Breast epithelium (tissue), 3 donors: Measurements from ENCODE around the gene GFOD1.

Experiments used
- POLR2A ChIP-seq: fragments of 450-650 bp; IDR thresholded peaks from one replicate; pipeline ENCODE4 v1.6.1; 2016; ENCODE audit warnings: antibody characterized with exemption, mild to moderate bottlenecking, moderate library complexity
- POLR2AphosphoS5 ChIP-seq, 3 donors: sonication (generic); formaldehyde crosslinking; IDR thresholded peaks; one replicate each; pipeline ENCODE4 v1.6.1; 2017; ENCODE audit warnings: antibody characterized with exemption in 3 of 3
- TF ChIP-seq, protein P1 (sequence below), 3 donors: fragments of 450-650 bp; IDR thresholded peaks; one replicate each; pipeline ENCODE4 v1.5.1; 2016 to 2017; ENCODE audit warnings: antibody characterized with exemption in 3 of 3, mild to moderate bottlenecking in 3 of 3, moderate library complexity in 3 of 3

DNA sequence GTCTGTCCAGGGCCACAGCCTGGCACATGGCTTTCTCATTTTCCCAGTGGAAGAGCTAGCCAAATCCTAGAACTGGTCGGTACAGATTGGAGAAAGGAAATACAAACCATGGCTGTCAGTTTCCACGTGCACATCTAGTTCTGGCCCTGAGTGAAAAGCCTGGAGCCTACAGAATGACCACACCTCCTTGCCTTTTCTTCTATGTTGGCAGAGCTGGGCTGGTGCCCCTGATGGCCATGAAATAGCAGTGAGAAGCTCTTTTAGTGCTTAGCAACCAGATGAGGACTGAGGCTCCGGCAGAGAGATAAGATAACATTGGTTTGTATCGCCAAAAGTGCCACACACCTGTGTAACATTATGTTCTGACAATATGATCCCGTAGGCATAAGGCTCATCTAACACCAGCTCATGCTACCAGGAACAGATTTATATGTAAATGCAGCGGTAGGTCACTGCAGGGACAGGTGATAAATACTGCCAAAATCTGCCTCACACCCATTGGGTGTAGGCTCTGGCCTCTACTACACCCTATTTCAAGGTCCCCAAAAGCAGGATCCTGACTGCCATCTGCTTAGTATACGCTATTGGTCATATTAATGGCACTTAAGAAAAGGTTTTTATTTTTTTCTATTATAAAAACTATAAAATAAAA, 119.2 kb downstream of the GFOD1 start:
- TF ChIP-seq, protein P1, sequence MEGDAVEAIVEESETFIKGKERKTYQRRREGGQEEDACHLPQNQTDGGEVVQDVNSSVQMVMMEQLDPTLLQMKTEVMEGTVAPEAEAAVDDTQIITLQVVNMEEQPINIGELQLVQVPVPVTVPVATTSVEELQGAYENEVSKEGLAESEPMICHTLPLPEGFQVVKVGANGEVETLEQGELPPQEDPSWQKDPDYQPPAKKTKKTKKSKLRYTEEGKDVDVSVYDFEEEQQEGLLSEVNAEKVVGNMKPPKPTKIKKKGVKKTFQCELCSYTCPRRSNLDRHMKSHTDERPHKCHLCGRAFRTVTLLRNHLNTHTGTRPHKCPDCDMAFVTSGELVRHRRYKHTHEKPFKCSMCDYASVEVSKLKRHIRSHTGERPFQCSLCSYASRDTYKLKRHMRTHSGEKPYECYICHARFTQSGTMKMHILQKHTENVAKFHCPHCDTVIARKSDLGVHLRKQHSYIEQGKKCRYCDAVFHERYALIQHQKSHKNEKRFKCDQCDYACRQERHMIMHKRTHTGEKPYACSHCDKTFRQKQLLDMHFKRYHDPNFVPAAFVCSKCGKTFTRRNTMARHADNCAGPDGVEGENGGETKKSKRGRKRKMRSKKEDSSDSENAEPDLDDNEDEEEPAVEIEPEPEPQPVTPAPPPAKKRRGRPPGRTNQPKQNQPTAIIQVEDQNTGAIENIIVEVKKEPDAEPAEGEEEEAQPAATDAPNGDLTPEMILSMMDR (IDR thresholded peaks at IDR 0.05) = no peak
- TF ChIP-seq POLR2A (no peak), POLR2AphosphoS5 (IDR thresholded peaks at IDR 0.05) (no peak)
